ENCODE measurements around the gene SSC5D. TPM values are rescaled to one million over a fixed set of nuclear protein-coding genes. Genes with fewer than 3 reads are reported as not detected.

SSC5D gene
- total and polyA plus RNA-seq, 3 donors from 2014 or later, result 6.4 to 10.7 (median 6.9) TPM

DNA sequence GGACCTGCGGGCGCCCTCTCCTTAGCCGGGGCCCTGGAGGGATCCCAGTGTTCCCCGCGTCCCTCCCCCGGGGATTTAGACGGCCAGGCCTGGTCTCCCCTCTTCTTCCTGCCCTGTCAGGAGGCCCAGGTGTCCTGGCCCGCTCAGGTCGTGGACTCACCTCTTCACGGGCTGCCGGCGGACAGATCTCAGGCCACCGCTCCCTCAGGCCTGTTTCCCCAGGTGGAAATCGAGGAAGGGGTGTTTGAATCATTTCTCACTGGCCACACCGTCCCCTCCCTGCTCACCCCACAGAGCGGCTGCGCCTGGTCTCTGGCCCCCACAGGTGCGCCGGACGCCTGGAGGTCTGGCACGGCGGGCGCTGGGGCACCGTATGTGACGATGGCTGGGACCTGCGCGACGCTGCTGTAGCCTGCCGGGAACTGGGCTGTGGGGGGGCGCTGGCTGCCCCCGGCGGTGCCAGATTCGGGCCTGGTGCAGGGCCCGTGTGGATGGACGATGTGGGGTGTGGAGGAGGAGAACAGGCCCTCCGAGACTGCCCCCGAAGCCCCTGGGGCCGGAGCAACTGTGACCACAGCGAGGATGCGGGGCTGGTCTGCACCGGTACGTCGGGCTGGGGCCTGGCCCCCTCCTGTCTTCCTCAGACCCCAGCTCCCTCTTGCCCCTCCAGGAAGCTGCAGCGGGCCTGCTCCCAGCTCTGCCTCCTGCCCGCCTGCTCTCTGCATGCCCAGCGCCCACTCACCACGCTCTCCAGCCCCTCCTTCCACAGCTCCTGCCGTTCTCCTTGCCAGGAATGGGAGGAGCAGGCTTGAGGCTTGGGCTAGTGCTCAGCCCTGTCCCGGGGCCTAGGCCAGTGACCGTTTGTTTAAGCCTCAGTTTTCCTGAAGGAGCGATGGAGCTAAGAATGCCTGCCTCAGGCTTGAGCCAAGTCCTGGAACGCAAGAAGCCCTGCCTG, 2.5 kb downstream of the SSC5D start:
- intact Hi-C loops (cut with DNase I; ENCODE audit: low total_unique reads), result no loop called here
- 78 to 81% methylated on average over 11 to 46 of the region's 52 CpGs for WGBS, 2 donors
- DNase-seq, result no peak

GRCh38 chr19:55491546-55492360, 3.5 kb downstream of the SSC5D start:
- Histone ChIP-seq H3K9me3 (no peaks in the 10 kb centered on the region), H3K27ac (no peak overlapping the region), H3K4me3 (no peak overlapping the region), H3K27me3 (no peaks in the 10 kb centered on the region), H3K4me1 (peaks cover 30% of the 10 kb centered on the region), H3K36me3 (ENCODE audit: low read depth, missing control alignments) (no peaks in the 10 kb centered on the region)
- 72 to 79% methylated on average over 18 to 24 of the region's 24 CpGs for whole genome bisulfite sequencing, 2 donors
- DNase-seq, result no peak
- intact Hi-C loops (cut with DNase I; ENCODE audit: low total_unique reads), result no loop called here
- TF ChIP-seq POLR2A (IDR thresholded peaks at IDR 0.05) (no peak), CTCF (IDR thresholded peaks at IDR 0.05) (no peak)

More for the DNA sequence above, 2.5 kb downstream of the SSC5D start:
- Histone ChIP-seq H3K27ac (no peak overlapping the region), H3K4me3 (no peak overlapping the region), H3K27me3 (no peaks in the 10 kb centered on the region), H3K9me3 (no peaks in the 10 kb centered on the region), H3K36me3 (ENCODE audit: low read depth, missing control alignments) (no peaks in the 10 kb centered on the region), H3K4me1 (peaks cover 40% of the 10 kb centered on the region)
- TF ChIP-seq POLR2A (IDR thresholded peaks at IDR 0.05) (no peak), CTCF (IDR thresholded peaks at IDR 0.05) (no peak)

- DNase-seq, result no peak
- WGBS, 2 donors, result 60 to 61% methylated on average over 12 of the region's 12 CpGs
- Histone ChIP-seq H3K4me3 (no peak overlapping the region), H3K36me3 (ENCODE audit: low read depth, missing control alignments) (no peaks in the 10 kb centered on the region), H3K9me3 (no peaks in the 10 kb centered on the region), H3K27ac (no peak overlapping the region), H3K4me1 (peaks cover 23% of the 10 kb centered on the region), H3K27me3 (no peaks in the 10 kb centered on the region)
- intact Hi-C loops (cut with DNase I; ENCODE audit: low total_unique reads), result no loop called here
- no peak for TF ChIP-seq CTCF (IDR thresholded peaks at IDR 0.05)
- TF ChIP-seq POLR2A (IDR thresholded peaks at IDR 0.05), result no peak
Measured at GRCh38 chr19:55492362-55492944, 4.2 kb downstream of the SSC5D start.

GRCh38 chr19:55493052-55493644, 4.9 kb downstream of the SSC5D start:
- H3K27me3 ChIP-seq, result no peaks in the 10 kb centered on the region
- H3K9me3 ChIP-seq, result no peaks in the 10 kb centered on the region
- DNase-seq, result no peak
- H3K4me3 ChIP-seq, result peak overlapping the region; percentile 18 to 42
- peak overlapping the region; percentile 28 to 90 for H3K27ac ChIP-seq
- TF ChIP-seq CTCF (IDR thresholded peaks at IDR 0.05), result no peak
- TF ChIP-seq POLR2A (IDR thresholded peaks at IDR 0.05), result no peak
- peaks cover 16% of the 10 kb centered on the region for H3K4me1 ChIP-seq
- H3K36me3 ChIP-seq (ENCODE audit: low read depth, missing control alignments), result no peaks in the 10 kb centered on the region
- intact Hi-C loops (cut with DNase I; ENCODE audit: low total_unique reads), result no loop called here
- 22 to 37% methylated on average over 16 to 18 of the region's 18 CpGs for WGBS, 2 donors
